ENCODE measurements around the gene GRK1.

The GRK1 gene

GRCh38 chr13:113633485-113633873 is 33.5 kb upstream of the GRK1 start:
- DNase-seq (ENCODE audit: low read depth), result no peak
- no peak overlapping the region for H3K4me3 ChIP-seq (replicated peaks; ENCODE audit: low read depth, low read length)
- TF ChIP-seq CTCF (IDR thresholded peaks at IDR 0.05; ENCODE audit: low read length, missing control alignments), result no peak

- DNase-seq (ENCODE audit: low read depth), result no peak
- H3K4me3 ChIP-seq (replicated peaks; ENCODE audit: low read depth, low read length), result no peak overlapping the region
- TF ChIP-seq CTCF (IDR thresholded peaks at IDR 0.05; ENCODE audit: low read length, missing control alignments), result no peak
Observed at GRCh38 chr13:113634279-113635047, 32.6 kb upstream of the GRK1 start.

- no peak overlapping the region for H3K4me3 ChIP-seq (replicated peaks; ENCODE audit: low read depth, low read length)
- no peak for DNase-seq (ENCODE audit: low read depth)
- TF ChIP-seq CTCF (IDR thresholded peaks at IDR 0.05; ENCODE audit: low read length, missing control alignments), result no peak
Observed at GRCh38 chr13:113635048-113635420, 32.0 kb upstream of the GRK1 start.

- TF ChIP-seq CTCF (IDR thresholded peaks at IDR 0.05; ENCODE audit: low read length, missing control alignments), result no peak
- H3K4me3 ChIP-seq (replicated peaks; ENCODE audit: low read depth, low read length), result no peak overlapping the region
- DNase-seq (ENCODE audit: low read depth), result no peak
Observed at GRCh38 chr13:113635709-113636108, 31.3 kb upstream of the GRK1 start.

GRCh38 chr13:113636266-113636963 is 30.6 kb upstream of the GRK1 start:
- TF ChIP-seq CTCF (IDR thresholded peaks at IDR 0.05; ENCODE audit: low read length, missing control alignments), result no peak
- no peak for DNase-seq (ENCODE audit: low read depth)
- no peak overlapping the region for H3K4me3 ChIP-seq (replicated peaks; ENCODE audit: low read depth, low read length)

GRCh38 chr13:113637262-113638160 is 29.5 kb upstream of the GRK1 start:
- DNase-seq (ENCODE audit: low read depth), result no peak
- TF ChIP-seq CTCF (IDR thresholded peaks at IDR 0.05; ENCODE audit: low read length, missing control alignments), result no peak
- no peak overlapping the region for H3K4me3 ChIP-seq (replicated peaks; ENCODE audit: low read depth, low read length)

All from fibroblast of pulmonary artery (primary cell).